GM12875 (cell line): ENCODE data around the gene MYO5B.

Source experiments
- H3K4me3 ChIP-seq: one replicate; pipeline ENCODE4 v1.5.1; 2011; ENCODE audit warnings: low read depth, low read length, control low read depth
- CTCF ChIP-seq: IDR thresholded peaks from 2 replicates; pipeline ENCODE4 v1.5.1; 2011; ENCODE audit warnings: low read depth, mild to moderate bottlenecking, control low read depth, inconsistent platforms, low read length, moderate library complexity, borderline replicate concordance; ENCODE audit not compliant: insufficient read depth

The MYO5B gene

GRCh38 chr18:49935215-49935614 lies 259.7 kb downstream of the MYO5B start:
- H3K4me3 ChIP-seq, result no peak overlapping the region
- TF ChIP-seq CTCF, result no peak

- H3K4me3 ChIP-seq, result no peak overlapping the region
Observed at GRCh38 chr18:49934457-49934856, 260.5 kb downstream of the MYO5B start.

GRCh38 chr18:49933530-49934128 lies 261.3 kb downstream of the MYO5B start:
- TF ChIP-seq CTCF, result no peak
- H3K4me3 ChIP-seq, result no peak overlapping the region

More at GRCh38 chr18:49934457-49934856, 260.5 kb downstream of the MYO5B start:
- TF ChIP-seq CTCF, result no peak

- no peak for TF ChIP-seq CTCF
- no peak overlapping the region for H3K4me3 ChIP-seq
Observed at GRCh38 chr18:49931760-49932159, 263.2 kb downstream of the MYO5B start.

- no peak overlapping the region for H3K4me3 ChIP-seq
- no peak for TF ChIP-seq CTCF
Observed at GRCh38 chr18:49931179-49931578, 263.8 kb downstream of the MYO5B start.

GRCh38 chr18:49926106-49926745 lies 268.7 kb downstream of the MYO5B start:
- TF ChIP-seq CTCF, result no peak
- no peak overlapping the region for H3K4me3 ChIP-seq
